ENCODE results near the gene SMU1.

SMU1 gene

GRCh38 chr9:33043671-33044070, 32.8 kb downstream of the SMU1 start:
- DNase-seq, result peak; percentile 50

DNA sequence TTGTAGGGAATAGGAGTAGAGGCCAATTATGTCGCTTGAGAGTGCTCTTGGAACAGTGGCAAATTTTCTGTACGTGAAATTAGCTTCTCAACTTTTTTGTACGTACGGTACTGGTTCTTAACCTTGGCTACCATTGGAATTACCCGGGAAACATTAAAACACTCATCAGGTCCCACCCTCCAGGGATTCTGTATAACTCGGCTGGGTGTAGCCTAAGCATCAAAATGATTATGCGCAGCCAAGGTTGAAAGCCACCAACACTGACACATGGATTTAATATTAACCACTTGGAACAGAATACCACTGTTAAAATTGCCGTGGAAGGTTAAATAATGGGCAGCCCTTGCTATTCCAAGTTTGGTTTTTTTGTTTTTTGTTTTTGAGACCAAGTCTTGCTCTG, 34.0 kb downstream of the SMU1 start:
- DNase-seq, result peak; percentile 10

- DNase-seq, result peak; percentile 24
Observed at GRCh38 chr9:33041432-33042188, 34.9 kb downstream of the SMU1 start.

DNA sequence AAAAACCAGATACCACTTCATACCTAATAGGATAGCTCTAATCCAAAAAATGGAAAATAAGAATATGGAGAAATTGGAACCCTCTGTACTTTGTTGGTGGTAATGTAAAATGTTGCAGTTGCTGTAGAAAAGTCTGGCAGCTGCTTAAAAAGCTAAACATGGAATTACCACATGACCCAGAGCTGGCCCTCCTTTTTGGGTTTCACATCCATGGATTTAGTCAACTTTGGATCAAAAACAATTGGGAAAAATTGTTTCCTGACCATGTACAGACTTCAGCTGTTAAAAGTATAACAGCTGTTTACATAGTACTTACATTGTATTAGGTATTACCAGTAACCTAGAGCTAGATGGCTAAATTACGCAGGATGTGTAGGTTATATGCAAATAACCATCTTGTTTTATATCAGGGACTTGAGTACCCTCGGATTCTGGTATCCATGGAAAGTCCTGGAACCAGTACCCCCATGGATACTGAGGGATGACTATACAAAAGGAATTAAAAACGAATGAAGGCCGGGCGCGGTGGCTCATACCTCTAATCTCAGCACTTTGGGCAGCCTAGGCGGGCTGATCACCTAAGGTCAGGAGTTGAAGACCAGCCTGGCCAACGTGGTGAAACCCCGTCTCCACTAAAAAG, 35.6 kb downstream of the SMU1 start:
- no peak for DNase-seq

GRCh38 chr9:33032865-33033264, 43.6 kb downstream of the SMU1 start:
- no peak for DNase-seq

DNA sequence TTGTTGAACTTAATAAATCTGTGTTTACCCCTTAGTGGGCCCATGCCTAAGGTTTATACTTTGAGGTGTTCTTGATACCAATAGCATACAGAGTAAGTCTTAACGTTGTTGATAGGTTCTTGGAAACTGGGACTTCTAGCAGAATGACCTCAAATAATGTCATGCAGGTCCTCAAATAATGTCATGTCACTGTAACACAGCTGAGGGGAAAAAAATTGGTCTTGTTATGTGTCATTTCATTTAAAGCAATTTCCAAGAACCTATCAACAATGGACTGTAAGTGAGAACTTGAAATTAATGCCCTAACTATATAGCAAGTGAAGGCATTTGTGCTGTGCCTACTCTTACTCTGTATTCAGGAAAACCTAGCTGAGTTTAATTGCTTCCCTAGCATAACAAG, 44.2 kb downstream of the SMU1 start:
- no peak for DNase-seq

DNA sequence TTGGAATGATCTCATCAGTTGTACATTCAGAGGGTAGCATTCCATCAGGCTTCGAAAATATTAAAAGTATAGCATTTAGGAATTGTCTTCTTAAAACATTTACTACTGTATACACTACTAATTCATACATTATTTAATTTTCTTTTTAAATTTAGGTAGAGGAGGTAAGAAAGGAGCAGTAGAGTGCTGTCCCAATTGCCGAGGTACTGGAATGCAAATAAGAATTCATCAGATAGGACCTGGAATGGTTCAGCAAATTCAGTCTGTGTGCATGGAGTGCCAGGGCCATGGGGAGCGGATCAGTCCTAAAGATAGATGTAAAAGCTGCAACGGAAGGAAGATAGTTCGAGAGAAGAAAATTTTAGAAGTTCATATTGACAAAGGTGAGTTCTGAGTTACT, 46.2 kb downstream of the SMU1 start:
- no peak for DNase-seq

DNA sequence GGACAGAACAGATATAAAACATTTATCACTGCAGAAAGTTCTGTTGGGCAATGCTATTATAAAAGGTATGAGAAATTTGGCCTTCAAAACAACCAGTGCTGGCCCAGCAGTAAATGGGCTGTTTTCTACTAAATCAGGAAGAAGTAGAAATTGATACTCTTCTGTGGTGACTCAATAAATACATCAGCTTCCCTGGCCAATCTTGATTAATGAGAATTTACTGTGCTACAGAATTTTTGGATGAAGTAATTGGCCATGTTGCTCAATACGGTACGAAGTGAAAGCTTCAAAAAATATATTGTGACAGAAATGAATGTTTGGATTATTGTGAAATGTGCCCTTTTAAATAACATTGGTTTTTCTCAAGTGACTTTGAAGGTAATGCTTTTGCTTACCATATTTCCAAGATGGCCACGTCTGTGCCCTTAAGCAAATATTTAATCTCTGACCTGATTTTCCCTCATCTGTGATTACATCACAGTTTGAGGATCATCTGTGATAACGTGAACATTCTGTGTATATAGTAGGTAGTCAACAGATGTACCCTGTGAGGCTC, 47.2 kb downstream of the SMU1 start:
- peak; percentile 11 for DNase-seq

DNA sequence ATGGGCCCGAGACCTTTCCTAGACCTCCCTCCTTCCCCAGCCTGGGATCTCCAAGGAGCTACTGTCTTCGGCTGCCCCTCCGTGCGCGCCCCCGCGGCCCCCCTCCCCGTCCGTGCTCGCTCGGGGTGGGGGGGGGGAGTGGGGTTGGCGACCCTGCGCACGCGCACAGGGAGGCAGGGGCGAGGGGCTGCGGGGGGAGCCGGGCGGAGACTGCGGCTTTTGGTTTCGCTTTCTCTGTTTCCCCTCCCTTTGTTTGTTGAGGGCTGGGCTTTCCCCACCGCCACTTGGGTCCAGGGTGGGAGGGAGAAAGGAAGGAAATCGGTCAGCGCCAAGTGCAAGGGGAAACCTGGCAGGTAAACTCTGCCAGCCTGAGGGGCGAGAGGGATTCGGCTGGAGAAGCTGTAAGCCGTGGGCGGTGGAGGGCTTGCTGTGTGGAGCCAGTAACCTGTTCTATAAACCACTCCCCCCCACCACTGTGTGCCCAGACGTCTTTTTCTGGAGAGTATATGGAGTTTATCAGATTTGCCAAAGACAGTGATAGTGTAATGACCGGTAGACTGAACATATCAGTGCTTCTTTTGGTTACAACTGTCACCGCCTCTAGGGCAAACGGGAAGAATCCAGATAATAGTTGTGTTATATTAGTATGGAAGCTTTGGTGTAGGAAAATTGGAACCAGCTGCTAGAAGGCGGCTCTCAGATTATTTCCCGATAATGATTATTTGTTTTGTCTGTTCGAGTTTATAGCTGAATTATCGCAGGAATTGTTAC, 50.7 kb downstream of the SMU1 start:
- DNase-seq, result peak; percentile 96

- DNase-seq, result peak; percentile 99
Observed at GRCh38 chr9:33024966-33025571, 51.4 kb downstream of the SMU1 start, which contains the start of gene DNAJA1. Gene DNAJA1, plus strand, starts transcription at chr9:33025273. Its CDS starts 1,212 bp downstream, at chr9:33026485.

DNA sequence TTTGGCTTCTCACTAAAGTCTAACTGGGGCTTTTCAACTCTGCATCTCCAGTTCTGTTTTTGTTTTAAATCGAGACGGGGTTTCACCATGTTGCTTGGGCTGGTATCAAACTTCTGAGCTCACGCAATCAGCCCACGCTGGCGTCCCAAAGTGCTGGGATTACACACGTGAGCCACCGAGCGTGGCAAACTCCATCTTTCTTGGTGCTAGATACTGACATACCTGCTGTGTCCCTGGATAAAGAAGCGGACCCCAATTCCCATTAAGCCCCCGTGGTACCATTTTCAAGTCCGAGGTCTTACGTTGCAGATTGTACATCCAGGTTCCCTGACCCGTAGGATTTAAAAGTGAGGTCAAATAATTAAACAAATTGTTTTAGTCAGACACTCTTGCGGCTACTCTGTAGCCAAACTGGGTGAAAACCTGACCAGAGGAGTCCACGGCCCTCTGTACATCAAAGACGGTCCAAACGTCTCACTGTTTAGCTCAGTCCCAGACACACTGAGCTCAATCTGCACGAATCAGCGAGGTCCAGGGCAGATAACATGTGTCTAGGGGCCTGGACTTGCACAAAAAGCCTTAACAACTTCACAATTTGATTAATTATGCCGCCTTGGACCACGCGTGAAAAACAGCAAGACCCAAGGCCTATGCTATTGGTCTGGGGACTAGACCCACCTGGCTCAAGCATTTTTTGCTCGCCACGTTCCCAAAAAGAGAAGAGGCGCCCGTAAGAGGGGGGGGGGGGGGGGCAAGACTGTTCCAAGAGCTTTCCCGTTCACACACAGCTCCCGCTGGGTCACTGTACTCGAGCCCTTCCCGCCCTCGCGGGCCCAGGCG, 52.1 kb downstream of the SMU1 start:
- peak; percentile 72 for DNase-seq

DNA sequence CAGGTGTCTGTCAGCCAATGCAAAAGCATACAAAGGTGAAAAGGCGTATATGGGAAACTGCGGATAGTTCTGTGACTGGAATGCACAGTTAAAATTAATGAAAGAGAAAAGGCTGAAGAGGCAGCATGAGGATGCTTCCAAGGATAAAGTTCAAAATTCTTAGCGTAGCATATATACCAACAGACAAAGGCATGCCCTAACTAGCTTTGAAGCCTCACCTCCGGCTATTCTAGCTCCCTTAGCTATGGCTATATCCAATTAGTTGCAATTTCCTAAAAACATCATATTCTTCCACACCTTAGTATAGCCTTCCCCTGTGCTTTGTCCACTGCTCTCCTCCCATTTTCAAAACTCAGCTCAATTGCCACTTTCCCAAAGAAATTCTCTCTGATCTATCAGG, 52.8 kb downstream of the SMU1 start:
- DNase-seq, result no peak

GRCh38 chr9:33022755-33023154, 53.7 kb downstream of the SMU1 start:
- DNase-seq, result no peak

GRCh38 chr9:33022303-33022702, 54.2 kb downstream of the SMU1 start:
- DNase-seq, result no peak

- DNase-seq, result no peak
Observed at GRCh38 chr9:33019797-33020196, 56.7 kb downstream of the SMU1 start.

DNA sequence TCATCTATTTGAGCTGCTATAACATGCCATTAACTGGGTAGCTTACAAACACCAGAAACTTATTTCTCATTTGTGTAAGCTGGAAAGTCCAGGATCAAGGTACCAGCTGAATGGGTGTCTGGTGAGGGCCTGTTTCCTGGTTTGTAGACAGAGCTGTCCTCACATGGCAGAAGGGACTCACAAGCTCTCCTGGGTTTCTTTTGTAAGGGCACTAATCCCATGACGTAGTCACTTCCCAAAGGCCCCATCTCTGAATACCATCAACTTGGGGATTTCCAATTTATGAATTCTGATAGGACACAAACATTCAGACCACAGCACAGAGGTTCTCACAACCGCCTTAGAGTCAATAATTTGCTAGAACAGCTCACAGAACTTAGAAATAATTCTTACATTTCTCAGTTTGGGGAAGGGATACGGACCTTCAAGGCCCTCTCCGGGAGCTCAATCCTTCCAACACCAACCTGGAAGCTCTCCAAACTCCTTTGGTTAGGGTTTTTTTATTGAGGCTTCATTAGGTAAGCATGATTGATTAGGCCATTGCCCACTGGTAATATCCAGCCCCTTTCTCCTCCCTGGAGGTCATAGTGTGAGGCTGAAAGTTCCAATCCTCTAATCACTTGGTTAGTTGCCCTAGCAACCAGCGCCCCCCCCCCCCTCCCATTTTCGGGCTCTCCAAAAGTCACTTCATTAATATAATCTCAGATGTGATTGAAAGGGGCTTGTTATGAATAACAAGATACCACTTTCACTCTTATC, 59.0 kb downstream of the SMU1 start:
- no peak for DNase-seq

- DNase-seq, result no peak
Observed at GRCh38 chr9:33014665-33015014, 61.8 kb downstream of the SMU1 start.

DNA sequence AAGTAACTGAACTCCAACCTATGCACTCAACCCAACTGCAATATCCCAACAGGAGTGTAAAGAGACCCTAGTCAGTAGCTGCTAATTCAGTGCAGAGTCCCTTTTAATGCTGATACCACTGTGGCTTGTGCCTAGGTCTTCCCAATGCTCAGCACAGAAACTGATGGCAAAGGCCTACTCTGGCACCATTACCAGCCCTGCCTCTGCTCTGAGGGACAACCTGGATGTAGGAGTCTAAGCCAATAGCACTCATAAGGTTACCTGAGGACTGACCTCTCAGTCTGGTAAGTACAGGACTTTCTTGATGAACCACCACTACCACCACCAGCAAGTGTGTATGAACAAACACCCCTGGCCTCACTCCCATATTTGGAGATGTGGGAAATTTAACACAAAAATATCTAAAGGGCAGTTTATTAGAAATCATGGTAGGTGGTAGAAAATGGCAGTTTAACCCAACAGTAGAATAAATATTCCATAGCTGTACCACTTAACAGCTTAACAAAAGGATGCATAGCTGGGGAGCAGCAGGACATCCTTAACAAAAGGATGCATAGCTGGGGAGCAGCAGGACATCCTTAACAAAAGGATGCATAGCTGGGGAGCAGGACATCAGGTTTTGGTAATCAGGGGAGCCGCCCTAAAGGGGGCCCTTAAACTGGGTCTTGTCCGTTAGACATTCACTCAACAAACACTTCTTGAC, 62.4 kb downstream of the SMU1 start:
- no peak for DNase-seq

DNA sequence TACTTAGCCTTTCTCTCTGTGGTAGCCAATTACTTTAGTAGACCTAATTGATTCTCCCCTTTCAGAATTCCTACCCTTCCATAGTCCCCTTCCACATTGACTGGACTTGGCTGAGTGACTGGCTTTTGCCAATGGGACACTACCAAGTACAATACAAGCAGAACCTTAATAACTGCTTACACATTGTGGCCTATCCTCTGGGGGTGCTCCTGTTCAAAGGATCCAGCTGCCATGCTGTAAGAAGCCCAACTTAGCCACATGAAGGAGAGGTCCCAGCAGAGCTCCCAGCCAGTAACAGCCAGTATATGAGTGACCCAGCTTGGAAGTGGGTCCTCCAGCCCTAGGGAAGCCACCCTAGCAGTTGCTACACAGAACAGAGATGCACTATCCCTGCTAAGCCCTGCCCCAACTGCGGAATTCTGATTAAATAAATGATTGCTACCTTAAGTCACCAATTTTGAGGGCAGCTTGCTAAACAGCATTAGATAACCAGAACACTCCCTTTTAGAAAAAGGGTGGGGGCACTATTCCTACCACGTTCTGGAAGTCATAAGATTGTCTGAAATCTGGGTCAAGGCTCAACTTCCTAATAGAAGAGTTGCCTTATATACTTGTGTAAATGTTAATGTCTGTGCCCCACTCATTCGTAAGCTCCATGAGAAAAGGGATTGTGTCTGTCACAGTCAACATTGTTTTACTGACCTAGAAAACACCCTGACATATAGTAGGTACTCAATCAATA, 64.0 kb downstream of the SMU1 start:
- DNase-seq, result no peak

DNA sequence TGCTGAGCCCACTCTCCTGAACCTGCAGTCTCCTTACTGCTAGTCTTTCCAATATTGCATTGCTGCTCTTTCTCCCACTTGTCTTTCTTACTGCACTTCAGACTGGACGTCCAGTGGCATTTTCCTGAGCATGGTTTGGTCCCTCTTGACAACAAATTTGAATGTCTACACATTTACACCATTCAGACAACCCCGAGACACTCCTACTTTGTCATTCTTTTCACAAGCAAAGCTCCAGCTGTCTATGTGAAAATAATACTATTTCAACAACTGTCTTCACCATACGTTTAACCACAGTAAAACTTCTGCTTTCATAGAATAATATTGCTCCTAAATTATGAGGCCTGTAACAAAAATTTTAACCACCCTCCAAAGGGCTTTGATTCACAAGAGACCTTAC, 64.6 kb downstream of the SMU1 start:
- no peak for DNase-seq

Measured in NCI-H69 (cell line).